A549 (cell line): ENCODE data around the gene UBXN10. TPM values are rescaled to one million over a fixed set of nuclear protein-coding genes. Genes with fewer than 3 reads are reported as not detected.

Experiments
- ATAC-seq, 2 experiments: fragments of 200-7000 bp in 1 of 2; fragments of >200 bp in 1 of 2; cut with Nextera tagmentation in 1 of 2; cut with Tn5 transposase in 1 of 2; 3 replicates each; pipeline versions ENCODE4 v1.8.0 to v1.9.1; 2018 to 2020; ENCODE audit warnings: mild to moderate bottlenecking in 1 of 2, moderate library complexity in 1 of 2
- CTCF ChIA-PET: fragments of 300-600 bp; sonication (Branson Sonifier 250); formaldehyde crosslinking; extraction: SDS; loops from one replicate; lab custom pipeline; 2021; ENCODE audit warnings: antibody characterized with exemption, inconsistent platforms; lab: Yijun Ruan, JAX
- POLR2A ChIA-PET: fragments of 350-600 bp; formaldehyde crosslinking; extraction: SDS; loops from one replicate; lab custom pipeline; 2021; ENCODE audit warnings: antibody characterized with exemption, inconsistent platforms; lab: Yijun Ruan, JAX
- DNase-seq, 2 experiments: peaks; one replicate each; pipeline versions ENCODE4 v3.0.0 to v3.0.0-alpha.2; 2011 to 2016; ENCODE audit warnings: low read depth in 1 of 2, low spot score in 1 of 2
- FAIRE-seq: peaks from 2 replicates; lab custom pipeline; 2011; peaks lifted over from hg19 to GRCh38; lab: Jason Lieb, UNC
- H3K27ac ChIP-seq, 2 experiments: fragments of >200 bp; sonication (Bioruptor Twin); formaldehyde crosslinking; 3 replicates each; pipeline ENCODE4 v1.5.1; 2016 to 2017
- H3K4me1 ChIP-seq: fragments of >200 bp; sonication (Bioruptor Twin); formaldehyde crosslinking; 3 replicates; pipeline ENCODE4 v1.6.1; 2016
- H3K4me2 ChIP-seq: fragments of >200 bp; sonication (Bioruptor Twin); formaldehyde crosslinking; 3 replicates; pipeline ENCODE4 v1.6.1; 2016
- H3K4me3 ChIP-seq: fragments of >200 bp; sonication (Bioruptor Twin); formaldehyde crosslinking; 3 replicates; pipeline ENCODE4 v1.5.1; 2016
- H3K9me3 ChIP-seq: fragments of >200 bp; sonication (Bioruptor Twin); formaldehyde crosslinking; 3 replicates; pipeline ENCODE4 v1.6.1; 2016
- FOSB ChIP-seq: fragments of 250-450 bp; sonication (Bioruptor Pico); IDR thresholded peaks from 2 replicates; pipeline ENCODE4 v1.5.0; 2020; ENCODE audit warnings: mild to moderate bottlenecking, moderate library complexity
- FOSL2 ChIP-seq, 2 experiments: fragments of 450-650 bp in 1 of 2; fragments of >200 bp in 1 of 2; sonication (Bioruptor Twin) in 1 of 2; formaldehyde crosslinking; IDR thresholded peaks; 2 replicates each; pipeline versions ENCODE4 v1.5.0 to v1.6.1; 2016 to 2020; ENCODE audit warnings: mild to moderate bottlenecking in 1 of 2, moderate library complexity in 1 of 2
- HOXB13 ChIP-seq: fragments of 250-450 bp; sonication (Bioruptor Pico); IDR thresholded peaks from 2 replicates; pipeline ENCODE4 v1.5.0; 2020; ENCODE audit warnings: low read depth, mild to moderate bottlenecking, moderate library complexity
- KDM5A ChIP-seq: fragments of 200-600 bp; sonication (generic); IDR thresholded peaks from 2 replicates; pipeline ENCODE4 v1.6.1; 2016; ENCODE audit warnings: antibody characterized with exemption, mild to moderate bottlenecking
- MAZ ChIP-seq: fragments of 150-350 bp; IDR thresholded peaks from 2 replicates; pipeline ENCODE4 v1.6.1; 2014; ENCODE audit warnings: antibody characterized with exemption, low read depth, low read length, borderline replicate concordance
- MYC ChIP-seq: IDR thresholded peaks from 2 replicates; pipeline ENCODE4 v1.6.1; 2012; ENCODE audit warnings: mild to moderate bottlenecking, inconsistent platforms, low read length, improper control_type of control experiment, borderline replicate concordance
- PHF8 ChIP-seq: fragments of 200-600 bp; sonication (generic); IDR thresholded peaks from 2 replicates; pipeline ENCODE4 v1.6.1; 2016; ENCODE audit warnings: low read depth, mild to moderate bottlenecking, antibody characterized with exemption, moderate library complexity, borderline replicate concordance
- POLR2A ChIP-seq: IDR thresholded peaks from 2 replicates; pipeline ENCODE4 v1.6.1; 2012; ENCODE audit warnings: mild to moderate bottlenecking, low read length
- SMC3 ChIP-seq: fragments of >200 bp; sonication (Bioruptor Twin); formaldehyde crosslinking; IDR thresholded peaks from 3 replicates; pipeline ENCODE4 v1.6.1; 2018; ENCODE audit warnings: inconsistent platforms
- SREBF2 ChIP-seq: fragments of 450-650 bp; IDR thresholded peaks from 2 replicates; pipeline ENCODE4 v1.6.1; 2014; ENCODE audit warnings: mild to moderate bottlenecking, moderate library complexity
- TFCP2L1 ChIP-seq: fragments of 250-450 bp; sonication (Bioruptor Pico); IDR thresholded peaks from 2 replicates; pipeline ENCODE4 v1.5.0; 2021; ENCODE audit warnings: mild to moderate bottlenecking
- TP53 ChIP-seq: fragments of 250-450 bp; sonication (Bioruptor Pico); IDR thresholded peaks from 2 replicates; pipeline ENCODE4 v1.5.0; 2021; ENCODE audit warnings: mild to moderate bottlenecking, moderate library complexity
- ZNF302 ChIP-seq: fragments of 250-450 bp; sonication (Bioruptor Pico); IDR thresholded peaks from 2 replicates; pipeline ENCODE4 v1.9.0; 2021; ENCODE audit warnings: inconsistent platforms, mild to moderate bottlenecking, moderate library complexity
- ZSCAN20 ChIP-seq: fragments of 250-450 bp; sonication (Bioruptor Pico); IDR thresholded peaks from 2 replicates; pipeline ENCODE4 v1.8.0; 2022; ENCODE audit warnings: mild to moderate bottlenecking, moderate library complexity
- WGBS: methylation state at CpG from one replicate; pipeline ENCODE4 v1.1.6; 2017; ENCODE audit errors: missing lambda C conversion rate; 5-methylcytosine and 5-hydroxymethylcytosine counted together
- polyA plus RNA-seq, 4 experiments: library from polyadenylated mRNA; depleted of rRNA in 3 of 4; stranded (reverse); fragments of >200 nt; fragmentation: RNase III in 1 of 4; extraction: RNeasy Plus Mini Kit Qiagen cat#74134 plus additional on column Dnase treatment in 1 of 4; gene quantifications; 2 replicates in 3 of 4; 3 replicates in 1 of 4; pipeline ENCODE4 v1.2.3, GENCODE V29; 2011 to 2017
- TF ChIP-seq, protein P1 (sequence below): IDR thresholded peaks from 2 replicates; pipeline ENCODE4 v1.6.1; 2012
- TF ChIP-seq, protein P2 (sequence below): IDR thresholded peaks from 2 replicates; pipeline ENCODE4 v1.6.1; 2012; ENCODE audit warnings: low read depth, borderline replicate concordance
- TF ChIP-seq, protein P3 (sequence below): fragments of 150-350 bp; IDR thresholded peaks from 2 replicates; pipeline ENCODE4 v1.6.1; 2014; ENCODE audit warnings: low read depth, mild to moderate bottlenecking, low read length
- TF ChIP-seq, protein P4 (sequence below): fragments of >200 bp; sonication (Bioruptor Twin); formaldehyde crosslinking; IDR thresholded peaks from 3 replicates; pipeline ENCODE4 v1.6.1; 2016

Gene UBXN10
- polyA plus RNA-seq, 2 of the 4 experiments (the other 2 are of a cell fraction), result not detected

DNA sequence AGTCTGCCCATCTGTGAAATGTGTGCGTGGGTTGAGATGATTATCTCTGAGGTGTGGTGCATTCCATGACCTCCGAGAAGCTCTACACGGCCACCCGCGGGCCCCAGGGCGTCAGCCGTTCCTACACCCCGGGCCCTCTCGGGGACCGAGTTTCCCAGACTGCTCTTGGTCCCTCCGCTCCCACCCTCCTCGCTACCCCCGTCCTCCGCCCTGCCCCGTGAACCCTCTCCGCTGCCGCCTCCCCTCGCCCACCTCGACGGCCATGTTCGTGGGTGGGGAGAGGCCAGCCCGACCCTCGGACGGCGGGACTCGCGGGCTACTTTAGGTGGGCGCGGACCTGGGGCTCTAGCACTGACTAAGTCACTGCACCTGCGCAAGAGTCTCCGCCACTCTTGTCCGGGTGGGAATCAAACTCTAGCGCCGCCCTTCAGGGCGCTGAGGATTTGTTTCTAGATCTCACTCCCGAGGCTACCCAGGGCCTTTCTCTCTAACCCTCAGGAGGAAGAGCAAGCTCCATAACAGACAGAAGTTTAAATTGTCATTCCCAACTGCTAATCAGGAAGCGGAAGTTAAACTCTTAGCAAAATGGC is 57.1 kb downstream of the UBXN10 start:
- H3K4me2 ChIP-seq, result no peak overlapping the region
- H3K9me3 ChIP-seq, result no peaks in the 10 kb centered on the region
- H3K4me1 ChIP-seq, result no peaks in the 10 kb centered on the region
- 85% methylated on average over 26 of the region's 37 CpGs for WGBS
- CTCF ChIA-PET, result interaction anchor here (1.1 kb wide), 1 partner anchor 10 kb away, joined by 3 read pairs; no protein-coding TSS in a partner anchor
- FAIRE-seq (no peak), ATAC-seq (no peak), DNase-seq (no peak)
- no peak overlapping the region for H3K4me3 ChIP-seq
- POLR2A ChIA-PET, result no interaction called here
- no peak overlapping the region for H3K27ac ChIP-seq
- TF ChIP-seq PHF8, result no peak
- TF ChIP-seq ZSCAN20, result no peak
- no peak for TF ChIP-seq FOSB (CRISPR knock-in tag)
- TF ChIP-seq HOXB13 (CRISPR knock-in tag), result no peak
- TF ChIP-seq SREBF2, result no peak
- no peak for TF ChIP-seq MYC
- no peak for TF ChIP-seq TP53 (CRISPR knock-in tag)
- TF ChIP-seq, protein P1, sequence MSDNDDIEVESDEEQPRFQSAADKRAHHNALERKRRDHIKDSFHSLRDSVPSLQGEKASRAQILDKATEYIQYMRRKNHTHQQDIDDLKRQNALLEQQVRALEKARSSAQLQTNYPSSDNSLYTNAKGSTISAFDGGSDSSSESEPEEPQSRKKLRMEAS, result no peak
- TF ChIP-seq TFCP2L1 (CRISPR knock-in tag), result no peak
- no peak for TF ChIP-seq POLR2A
- TF ChIP-seq ZNF302 (CRISPR knock-in tag), result no peak
- TF ChIP-seq FOSL2 (IDR thresholded peaks at IDR 0.05), result no peak
- TF ChIP-seq FOSL2 (CRISPR knock-in tag; IDR thresholded peaks at IDR 0.05), result no peak
- TF ChIP-seq, protein P2, sequence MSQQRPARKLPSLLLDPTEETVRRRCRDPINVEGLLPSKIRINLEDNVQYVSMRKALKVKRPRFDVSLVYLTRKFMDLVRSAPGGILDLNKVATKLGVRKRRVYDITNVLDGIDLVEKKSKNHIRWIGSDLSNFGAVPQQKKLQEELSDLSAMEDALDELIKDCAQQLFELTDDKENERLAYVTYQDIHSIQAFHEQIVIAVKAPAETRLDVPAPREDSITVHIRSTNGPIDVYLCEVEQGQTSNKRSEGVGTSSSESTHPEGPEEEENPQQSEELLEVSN, result no peak
- TF ChIP-seq MAZ, result no peak
- no peak for TF ChIP-seq KDM5A
- TF ChIP-seq, protein P3, sequence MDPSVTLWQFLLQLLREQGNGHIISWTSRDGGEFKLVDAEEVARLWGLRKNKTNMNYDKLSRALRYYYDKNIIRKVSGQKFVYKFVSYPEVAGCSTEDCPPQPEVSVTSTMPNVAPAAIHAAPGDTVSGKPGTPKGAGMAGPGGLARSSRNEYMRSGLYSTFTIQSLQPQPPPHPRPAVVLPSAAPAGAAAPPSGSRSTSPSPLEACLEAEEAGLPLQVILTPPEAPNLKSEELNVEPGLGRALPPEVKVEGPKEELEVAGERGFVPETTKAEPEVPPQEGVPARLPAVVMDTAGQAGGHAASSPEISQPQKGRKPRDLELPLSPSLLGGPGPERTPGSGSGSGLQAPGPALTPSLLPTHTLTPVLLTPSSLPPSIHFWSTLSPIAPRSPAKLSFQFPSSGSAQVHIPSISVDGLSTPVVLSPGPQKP, result no peak
- no peak for TF ChIP-seq SMC3
- TF ChIP-seq, protein P4, sequence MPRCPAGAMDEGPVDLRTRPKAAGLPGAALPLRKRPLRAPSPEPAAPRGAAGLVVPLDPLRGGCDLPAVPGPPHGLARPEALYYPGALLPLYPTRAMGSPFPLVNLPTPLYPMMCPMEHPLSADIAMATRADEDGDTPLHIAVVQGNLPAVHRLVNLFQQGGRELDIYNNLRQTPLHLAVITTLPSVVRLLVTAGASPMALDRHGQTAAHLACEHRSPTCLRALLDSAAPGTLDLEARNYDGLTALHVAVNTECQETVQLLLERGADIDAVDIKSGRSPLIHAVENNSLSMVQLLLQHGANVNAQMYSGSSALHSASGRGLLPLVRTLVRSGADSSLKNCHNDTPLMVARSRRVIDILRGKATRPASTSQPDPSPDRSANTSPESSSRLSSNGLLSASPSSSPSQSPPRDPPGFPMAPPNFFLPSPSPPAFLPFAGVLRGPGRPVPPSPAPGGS, result no peak

Other genes starting within 250 kb of the UBXN10 start
- gene PLA2G2A, start 206.5 kb upstream of the UBXN10 start, polyA plus RNA-seq (2011; rRNA removed), result 0.21 TPM in 1 of 2 replicates, not detected in the other
- gene PLA2G2A, start 206.5 kb upstream of the UBXN10 start, polyA plus RNA-seq (2017; fragmentation: RNase III; extraction: RNeasy Plus Mini Kit Qiagen cat#74134 plus additional on column Dnase treatment), result 0.13 TPM in 2 of 3 replicates, not detected in the other
- not detected in 2 replicates for gene PLA2G5, start 115.9 kb upstream of the UBXN10 start, polyA plus RNA-seq (2011; rRNA removed)
- gene PLA2G5, start 115.9 kb upstream of the UBXN10 start, polyA plus RNA-seq (2017; fragmentation: RNase III; extraction: RNeasy Plus Mini Kit Qiagen cat#74134 plus additional on column Dnase treatment), result not detected in 3 replicates
- not detected in 2 replicates for gene PLA2G2D, start 66.6 kb upstream of the UBXN10 start, polyA plus RNA-seq (2011; rRNA removed)
- not detected in 3 replicates for gene PLA2G2D, start 66.6 kb upstream of the UBXN10 start, polyA plus RNA-seq (2017; fragmentation: RNase III; extraction: RNeasy Plus Mini Kit Qiagen cat#74134 plus additional on column Dnase treatment)
- gene PLA2G2F, start 46.8 kb upstream of the UBXN10 start, polyA plus RNA-seq (2011; rRNA removed), result not detected in 2 replicates
- gene PLA2G2F, start 46.8 kb upstream of the UBXN10 start, polyA plus RNA-seq (2017; fragmentation: RNase III; extraction: RNeasy Plus Mini Kit Qiagen cat#74134 plus additional on column Dnase treatment), result not detected in 3 replicates
- gene PLA2G2C, start 422 bp downstream of the UBXN10 start, polyA plus RNA-seq (2011; rRNA removed), result not detected in 2 replicates
- gene PLA2G2C, start 422 bp downstream of the UBXN10 start, polyA plus RNA-seq (2017; fragmentation: RNase III; extraction: RNeasy Plus Mini Kit Qiagen cat#74134 plus additional on column Dnase treatment), result not detected in 3 replicates
- not detected in 2 replicates for gene VWA5B1, start 104.8 kb downstream of the UBXN10 start, polyA plus RNA-seq (2011; rRNA removed)
- gene VWA5B1, start 104.8 kb downstream of the UBXN10 start, polyA plus RNA-seq (2017; fragmentation: RNase III; extraction: RNeasy Plus Mini Kit Qiagen cat#74134 plus additional on column Dnase treatment), result not detected in 3 replicates